Panc1 (cell line): Measurements from ENCODE around the gene POLD3. TPM values are rescaled to one million over a fixed set of nuclear protein-coding genes. Genes with fewer than 3 reads are reported as not detected.

ENCODE experiments used
- ATAC-seq: fragments of 200-7000 bp; cut with Tn5 transposase; 2 replicates; pipeline ENCODE4 v1.9.1; 2020; ENCODE audit warnings: mild to moderate bottlenecking, moderate library complexity
- BruUV-seq: library from RNA; stranded (reverse); fragments of 400-500 nt; replicated peaks from 2 replicates; lab custom pipeline; 2021; lab: Mats Ljungman, UMichigan
- CTCF ChIA-PET: fragments of 300-600 bp; sonication (Branson Sonifier 250); formaldehyde crosslinking; loops from one replicate; lab custom pipeline; 2022; ENCODE audit warnings: antibody characterized with exemption; lab: Charles Lee
- POLR2A ChIA-PET: fragments of 300-600 bp; sonication (Branson Sonifier 250); formaldehyde crosslinking; loops from one replicate; lab custom pipeline; 2022; ENCODE audit warnings: antibody characterized with exemption; lab: Charles Lee
- DNase-seq: peaks from one replicate; pipeline ENCODE4 v3.0.0-alpha.2; 2010; ENCODE audit warnings: low read depth, low spot score
- H3K27ac ChIP-seq: 2 replicates; pipeline ENCODE4 v1.5.1; 2011; ENCODE audit warnings: mild to moderate bottlenecking, low read length, inconsistent platforms
- H3K27me3 ChIP-seq: fragments of 200-500 bp; sonication (Bioruptor generic); 2 replicates; pipeline ENCODE4 v1.6.0; 2014; ENCODE audit warnings: low read length, inconsistent platforms; ENCODE audit not compliant: control insufficient read depth, insufficient read depth
- H3K36me3 ChIP-seq: fragments of 200-500 bp; sonication (Bioruptor generic); 2 replicates; pipeline ENCODE4 v1.5.1; 2014; ENCODE audit warnings: inconsistent platforms, mild to moderate bottlenecking, low read length, moderate library complexity; ENCODE audit not compliant: control insufficient read depth, insufficient read depth
- H3K4me1 ChIP-seq: 2 replicates; pipeline ENCODE4 v1.5.1; 2011; ENCODE audit warnings: inconsistent platforms, mild to moderate bottlenecking, low read length, moderate library complexity; ENCODE audit not compliant: control insufficient read depth, insufficient read depth
- H3K4me3 ChIP-seq, 2 experiments: 2 replicates each; pipeline ENCODE4 v1.5.1; 2011 to 2012; ENCODE audit warnings: low read depth in 2 of 2, low read length in 2 of 2, mild to moderate bottlenecking in 2 of 2, inconsistent platforms in 1 of 2, moderate library complexity in 1 of 2
- H3K9me3 ChIP-seq: fragments of 200-500 bp; sonication (Bioruptor generic); 2 replicates; pipeline ENCODE4 v1.5.1; 2014; ENCODE audit warnings: low read depth, mild to moderate bottlenecking, inconsistent platforms, low read length, moderate library complexity; ENCODE audit not compliant: control insufficient read depth, insufficient read depth
- CTCF ChIP-seq: fragments of 450-650 bp; IDR thresholded peaks from 2 replicates; pipeline ENCODE4 v1.5.1; 2017; ENCODE audit warnings: mild to moderate bottlenecking
- POLR2AphosphoS5 ChIP-seq: IDR thresholded peaks from 2 replicates; pipeline ENCODE4 v1.6.1; 2012; ENCODE audit warnings: mild to moderate bottlenecking, low read depth, low read length, moderate library complexity
- SIN3A ChIP-seq: IDR thresholded peaks from 2 replicates; pipeline ENCODE4 v1.6.1; 2012; ENCODE audit warnings: low read depth, mild to moderate bottlenecking, low read length, moderate library complexity, borderline replicate concordance; ENCODE audit not compliant: insufficient read depth
- TCF7L2 ChIP-seq: IDR thresholded peaks from 2 replicates; pipeline ENCODE4 v1.6.1; 2011; ENCODE audit warnings: mild to moderate bottlenecking, low read depth, low read length, inconsistent platforms
- in situ Hi-C: cut with HindIII; loops from 2 replicates; pipeline ENCODE4 v1.10.0; 2016; ENCODE audit warnings: low sequenced_read_pairs, low pct_unique_long_range_greater_than_20kb
- intact Hi-C: fragments of 100-400 bp; cut with micrococcal nuclease; formaldehyde crosslinking; loops from one replicate; pipeline ENCODE4 v1.10.0; 2022; ENCODE audit not compliant: unreplicated experiment
- total RNA-seq: library from RNA; stranded (reverse); gene quantifications from one replicate; pipeline ENCODE4 v1.2.1, GENCODE V29; 2021; ENCODE audit not compliant: unreplicated experiment
- TF ChIP-seq, protein P1 (sequence below), 2 experiments: IDR thresholded peaks; 2 replicates each; pipeline ENCODE4 v1.6.1; 2011 to 2012; ENCODE audit warnings: low read depth in 2 of 2, control low read depth in 1 of 2, low read length in 1 of 2, mild to moderate bottlenecking in 1 of 2, moderate library complexity in 1 of 2; ENCODE audit not compliant: insufficient read depth in 1 of 2

Gene POLD3
- total RNA-seq, 1 experiment from 2014 or later: 31.7 TPM

DNA sequence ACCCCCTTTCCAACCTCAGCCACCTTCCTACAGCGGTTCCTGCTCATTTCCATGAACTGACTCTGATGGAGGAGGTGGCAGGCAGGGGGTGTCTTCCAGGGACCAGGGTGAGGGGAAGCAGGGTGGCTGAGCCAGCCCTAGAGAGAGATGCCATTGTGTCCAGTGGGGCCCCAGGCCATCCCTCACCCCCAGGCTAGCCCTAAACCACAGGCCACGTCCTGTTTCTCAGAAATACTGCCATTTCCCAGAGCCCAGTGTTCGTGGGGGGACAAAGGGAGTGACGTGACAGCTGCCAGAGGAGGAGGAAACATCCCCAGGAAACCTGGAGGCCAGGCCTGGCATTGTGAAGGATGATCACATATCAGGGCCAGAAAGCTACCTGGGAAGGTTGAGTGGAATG lies 99.4 kb downstream of the POLD3 start:
- no peak for ATAC-seq
- Histone ChIP-seq H3K27ac (no peak overlapping the region), H3K36me3 (no peaks in the 10 kb centered on the region), H3K4me3 (no peak overlapping the region), H3K27me3 (no peaks in the 10 kb centered on the region), H3K4me1 (no peaks in the 10 kb centered on the region), H3K9me3 (no peaks in the 10 kb centered on the region)
- POLR2A ChIA-PET: no interaction called here
- TF ChIP-seq POLR2AphosphoS5 (no peak), CTCF (no peak), TCF7L2 (no peak), SIN3A (no peak)
- TF ChIP-seq, protein P1, sequence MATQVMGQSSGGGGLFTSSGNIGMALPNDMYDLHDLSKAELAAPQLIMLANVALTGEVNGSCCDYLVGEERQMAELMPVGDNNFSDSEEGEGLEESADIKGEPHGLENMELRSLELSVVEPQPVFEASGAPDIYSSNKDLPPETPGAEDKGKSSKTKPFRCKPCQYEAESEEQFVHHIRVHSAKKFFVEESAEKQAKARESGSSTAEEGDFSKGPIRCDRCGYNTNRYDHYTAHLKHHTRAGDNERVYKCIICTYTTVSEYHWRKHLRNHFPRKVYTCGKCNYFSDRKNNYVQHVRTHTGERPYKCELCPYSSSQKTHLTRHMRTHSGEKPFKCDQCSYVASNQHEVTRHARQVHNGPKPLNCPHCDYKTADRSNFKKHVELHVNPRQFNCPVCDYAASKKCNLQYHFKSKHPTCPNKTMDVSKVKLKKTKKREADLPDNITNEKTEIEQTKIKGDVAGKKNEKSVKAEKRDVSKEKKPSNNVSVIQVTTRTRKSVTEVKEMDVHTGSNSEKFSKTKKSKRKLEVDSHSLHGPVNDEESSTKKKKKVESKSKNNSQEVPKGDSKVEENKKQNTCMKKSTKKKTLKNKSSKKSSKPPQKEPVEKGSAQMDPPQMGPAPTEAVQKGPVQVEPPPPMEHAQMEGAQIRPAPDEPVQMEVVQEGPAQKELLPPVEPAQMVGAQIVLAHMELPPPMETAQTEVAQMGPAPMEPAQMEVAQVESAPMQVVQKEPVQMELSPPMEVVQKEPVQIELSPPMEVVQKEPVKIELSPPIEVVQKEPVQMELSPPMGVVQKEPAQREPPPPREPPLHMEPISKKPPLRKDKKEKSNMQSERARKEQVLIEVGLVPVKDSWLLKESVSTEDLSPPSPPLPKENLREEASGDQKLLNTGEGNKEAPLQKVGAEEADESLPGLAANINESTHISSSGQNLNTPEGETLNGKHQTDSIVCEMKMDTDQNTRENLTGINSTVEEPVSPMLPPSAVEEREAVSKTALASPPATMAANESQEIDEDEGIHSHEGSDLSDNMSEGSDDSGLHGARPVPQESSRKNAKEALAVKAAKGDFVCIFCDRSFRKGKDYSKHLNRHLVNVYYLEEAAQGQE (IDR thresholded peaks at IDR 0.05; ENCODE audit: insufficient read depth in 1 of 2, low read depth in 2 of 2, low read length in 1 of 2): no peak
- no TSS peak for BruUV-seq
- DNase-seq: no peak
- in situ Hi-C loops: no loop called here
- CTCF ChIA-PET: interaction anchor here (2.6 kb wide), 1 partner anchor 10 kb away, joined by 13 read pairs; no protein-coding TSS in a partner anchor
- intact Hi-C loops: no loop called here

Other genes with a start within 250 kb of the POLD3 start
- 33.1 TPM for gene PGM2L1, start 194.1 kb upstream of the POLD3 start, total RNA-seq
- gene KCNE3, start 125.0 kb upstream of the POLD3 start, total RNA-seq: 0.15 TPM
- gene LIPT2, start 98.9 kb upstream of the POLD3 start, total RNA-seq: 6.2 TPM
- 0.15 TPM for gene CHRDL2, start 138.8 kb downstream of the POLD3 start, total RNA-seq
- gene RNF169, start 156.3 kb downstream of the POLD3 start, total RNA-seq: 23.6 TPM